Skeletal muscle tissue (tissue), 4 donors: ENCODE results near the gene PAK1. TPM values are rescaled to one million over a fixed set of nuclear protein-coding genes. Genes with fewer than 3 reads are reported as not detected.

ENCODE experiments used
- H3K27ac ChIP-seq: one replicate; pipeline ENCODE4 v1.7.0; 2013; ENCODE audit warnings: mild to moderate bottlenecking, low read depth, low read length, inconsistent platforms
- H3K27me3 ChIP-seq, 3 donors: one replicate each; pipeline ENCODE4 v1.7.0; 2013; ENCODE audit warnings: low read length in 3 of 3; ENCODE audit not compliant: control insufficient read depth in 3 of 3, insufficient read depth in 3 of 3
- H3K36me3 ChIP-seq, 3 donors: one replicate each; pipeline ENCODE4 v1.7.0; 2013; ENCODE audit warnings: low read length in 3 of 3; ENCODE audit not compliant: control insufficient read depth in 3 of 3, insufficient read depth in 3 of 3
- H3K4me1 ChIP-seq, 3 donors: one replicate each; pipeline ENCODE4 v1.7.0; 2013; ENCODE audit warnings: low read length in 3 of 3, mild to moderate bottlenecking in 3 of 3; ENCODE audit not compliant: control insufficient read depth in 3 of 3, insufficient read depth in 3 of 3
- H3K4me3 ChIP-seq, 3 donors: one replicate each; pipeline ENCODE4 v1.7.0; 2013; ENCODE audit warnings: low read length in 3 of 3
- H3K9ac ChIP-seq, 3 donors: one replicate each; pipeline ENCODE4 v1.7.0; 2013; ENCODE audit warnings: low read length in 3 of 3, mild to moderate bottlenecking in 3 of 3, moderate library complexity in 2 of 3, low read depth in 1 of 3
- H3K9me3 ChIP-seq, 3 donors: one replicate each; pipeline ENCODE4 v1.7.0; 2013; ENCODE audit warnings: low read length in 3 of 3; ENCODE audit not compliant: control insufficient read depth in 3 of 3
- total RNA-seq: library from RNA; depleted of rRNA; stranded (reverse); fragments of >200 nt; gene quantifications from one replicate; pipeline ENCODE4 v1.2.3, GENCODE V29; 2014
- donor health status: Osteomylitis.

The PAK1 gene
- total RNA-seq, 1 donor from 2014 or later: 52.2 TPM

DNA sequence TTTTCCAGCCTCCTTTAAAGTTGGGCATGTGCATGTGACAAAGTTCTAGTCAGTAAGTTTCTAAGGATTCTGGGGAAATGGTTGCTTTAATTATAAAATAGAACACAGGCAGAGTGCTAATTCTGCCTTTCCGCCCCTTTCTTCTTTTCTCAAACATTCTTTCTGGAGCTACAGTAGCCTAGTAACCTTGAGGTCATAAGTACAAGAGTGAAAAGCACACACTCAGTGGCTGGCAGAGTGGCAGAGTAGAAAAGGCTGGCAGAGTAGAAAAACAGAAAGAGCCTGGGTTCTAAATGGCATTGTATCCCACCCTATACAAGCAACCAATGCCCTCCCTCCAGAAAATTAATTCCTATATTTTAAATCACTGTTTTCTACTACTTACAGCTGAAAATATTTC is 51.2 kb downstream of the PAK1 start:
- Histone ChIP-seq H3K9me3 (no peaks in the 10 kb centered on the region), H3K4me1 (peaks cover 2 to 18% (median 4%) of the 10 kb centered on the region in 3 donors), H3K27ac (no peak overlapping the region), H3K36me3 (no peaks in the 10 kb centered on the region), H3K9ac (no peak overlapping the region), H3K4me3 (no peak overlapping the region), H3K27me3 (no peaks in the 10 kb centered on the region)

DNA sequence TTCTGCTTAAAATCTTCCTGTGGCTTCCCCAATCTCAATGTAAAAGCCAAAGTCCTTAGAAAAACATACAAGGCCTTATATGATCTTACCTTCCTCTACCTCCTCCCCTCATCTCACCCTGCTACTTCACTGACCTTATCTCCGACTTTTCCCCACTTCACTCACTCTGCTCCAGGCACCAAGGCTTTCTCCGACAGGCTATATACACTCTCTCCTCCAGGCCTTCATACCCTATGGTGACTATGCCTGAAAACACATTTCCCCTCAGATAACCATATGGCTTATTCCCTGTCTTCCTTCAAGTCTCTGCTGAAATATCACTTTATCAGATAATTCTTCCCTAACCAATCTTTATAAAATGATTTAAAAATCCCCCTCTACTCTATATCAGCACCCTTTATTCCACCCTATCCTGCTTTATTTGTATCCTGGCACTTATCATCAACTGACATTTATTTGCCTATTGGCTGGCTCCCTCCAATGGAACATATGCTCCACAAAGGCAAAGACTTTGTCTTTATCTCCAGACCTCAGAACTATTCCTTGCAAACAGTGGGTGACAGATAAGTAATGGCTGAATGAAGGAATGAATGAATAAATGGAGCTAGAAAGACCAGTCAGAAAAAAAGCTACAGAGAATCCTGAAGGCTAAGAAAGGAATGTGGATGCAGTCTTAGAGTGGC is 52.7 kb downstream of the PAK1 start:
- no peak overlapping the region for H3K9ac ChIP-seq
- H3K27me3 ChIP-seq: no peaks in the 10 kb centered on the region
- H3K4me3 ChIP-seq: no peak overlapping the region

DNA sequence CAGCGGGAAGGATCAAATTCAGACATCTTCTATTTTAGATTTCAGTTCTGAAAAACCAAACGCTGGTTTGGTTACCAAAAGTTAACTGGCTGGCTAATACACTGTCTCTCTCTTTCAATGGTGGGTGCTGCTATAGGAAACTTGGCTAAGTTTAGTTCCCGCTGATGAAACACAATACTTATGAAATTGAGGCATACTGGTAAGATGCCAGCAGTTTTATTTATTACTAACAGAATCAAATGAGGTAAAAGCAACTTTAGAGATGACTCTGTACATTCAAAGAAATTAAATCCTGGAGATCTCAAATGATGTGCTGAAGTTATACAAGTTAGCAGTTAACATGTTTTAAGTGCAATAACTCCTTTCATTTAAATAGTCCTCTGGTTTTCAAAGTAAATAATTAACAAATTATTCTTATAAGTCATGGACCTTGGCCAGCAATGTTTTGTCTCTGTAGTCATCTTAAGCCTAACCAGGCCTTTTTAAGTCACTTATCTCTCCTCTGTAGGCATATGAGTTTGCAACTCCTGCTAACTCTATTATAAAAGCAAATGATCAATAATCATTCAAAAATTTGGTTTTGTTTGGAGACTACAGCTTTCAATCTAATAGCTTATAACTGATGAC is 54.8 kb downstream of the PAK1 start:
- Histone ChIP-seq H3K4me3 (peak overlapping the region in 1 of 3 donors; percentile 21), H3K27me3 (no peaks in the 10 kb centered on the region)

More for the DNA sequence above, 52.7 kb downstream of the PAK1 start:
- Histone ChIP-seq H3K27ac (no peak overlapping the region), H3K36me3 (no peaks in the 10 kb centered on the region), H3K9me3 (no peaks in the 10 kb centered on the region), H3K4me1 (peaks cover 2 to 13% (median 4%) of the 10 kb centered on the region in 3 donors)

DNA sequence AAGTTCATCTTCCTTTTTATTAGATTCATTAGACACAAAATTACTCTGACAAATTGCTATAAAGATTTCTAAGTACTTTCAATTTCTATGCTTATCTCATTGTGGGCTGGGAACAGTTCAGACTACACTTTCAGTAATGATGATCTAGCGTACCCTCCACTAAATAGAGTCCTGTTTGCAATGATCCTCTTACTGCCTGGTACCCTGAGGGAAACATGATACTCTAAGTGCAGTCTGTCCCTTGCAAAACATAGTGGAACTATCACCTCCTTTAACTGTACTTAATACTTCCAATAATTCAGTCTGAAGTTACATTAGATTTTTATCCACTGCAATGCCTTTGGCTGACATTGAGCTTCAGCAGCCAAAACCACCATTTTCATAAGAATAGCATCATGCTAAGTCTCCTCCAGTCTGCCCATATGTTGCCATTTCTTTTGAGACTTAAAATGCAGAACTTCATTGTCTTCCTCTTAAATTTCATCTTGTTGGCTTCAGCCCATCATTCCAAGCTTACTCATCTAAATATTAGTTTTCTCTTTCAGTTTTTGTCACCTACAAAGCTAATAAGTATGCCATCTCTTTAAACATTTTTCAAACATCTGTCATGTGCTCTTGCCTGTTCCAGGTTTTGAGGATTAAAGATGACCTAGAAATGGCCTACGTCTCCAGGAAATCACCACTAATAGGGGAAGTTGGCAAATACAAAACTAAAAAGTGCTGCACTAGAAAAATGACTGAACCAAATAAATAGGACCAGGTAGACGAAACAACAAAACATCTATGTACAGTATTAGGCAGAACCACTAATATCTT is 55.5 kb downstream of the PAK1 start:
- no peaks in the 10 kb centered on the region for H3K27me3 ChIP-seq
- peak overlapping the region in 1 of 3 donors; percentile 21 for H3K4me3 ChIP-seq
- peaks cover 2 to 13% (median 4%) of the 10 kb centered on the region in 3 donors for H3K4me1 ChIP-seq
- no peaks in the 10 kb centered on the region for H3K36me3 ChIP-seq
- H3K9ac ChIP-seq: no peak overlapping the region
- no peaks in the 10 kb centered on the region for H3K9me3 ChIP-seq
- H3K27ac ChIP-seq: peak overlapping the region; percentile 44

More for the DNA sequence above, 54.8 kb downstream of the PAK1 start:
- no peaks in the 10 kb centered on the region for H3K36me3 ChIP-seq
- peak overlapping the region; percentile 44 for H3K27ac ChIP-seq
- H3K4me1 ChIP-seq: peaks cover 2 to 13% (median 4%) of the 10 kb centered on the region in 3 donors
- peak overlapping the region in 1 of 3 donors; percentile 38 for H3K9ac ChIP-seq
- no peaks in the 10 kb centered on the region for H3K9me3 ChIP-seq

DNA sequence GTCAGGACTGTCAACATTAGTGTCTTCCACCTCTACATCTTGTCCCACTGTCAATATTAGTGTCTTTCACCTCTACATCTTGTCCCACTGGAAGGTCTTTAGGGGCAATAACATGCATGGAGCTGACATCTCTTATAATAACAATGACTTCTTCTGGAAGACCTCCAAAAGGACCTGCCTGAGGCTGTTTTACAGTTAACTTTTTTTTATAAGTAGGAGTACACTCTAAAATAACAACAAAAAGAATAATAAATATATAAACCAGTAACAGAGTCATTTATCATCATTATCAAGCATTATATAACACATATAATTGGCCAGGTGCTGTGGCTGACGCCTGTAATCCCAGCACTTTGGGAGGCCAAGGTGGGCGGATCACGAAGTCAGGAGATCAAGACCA is 57.5 kb downstream of the PAK1 start:
- H3K4me3 ChIP-seq: no peak overlapping the region
- no peaks in the 10 kb centered on the region for H3K27me3 ChIP-seq
- H3K36me3 ChIP-seq: no peaks in the 10 kb centered on the region
- peaks cover 8 to 13% (median 10%) of the 10 kb centered on the region in 3 donors for H3K4me1 ChIP-seq
- H3K27ac ChIP-seq: no peak overlapping the region
- no peaks in the 10 kb centered on the region for H3K9me3 ChIP-seq
- no peak overlapping the region for H3K9ac ChIP-seq

DNA sequence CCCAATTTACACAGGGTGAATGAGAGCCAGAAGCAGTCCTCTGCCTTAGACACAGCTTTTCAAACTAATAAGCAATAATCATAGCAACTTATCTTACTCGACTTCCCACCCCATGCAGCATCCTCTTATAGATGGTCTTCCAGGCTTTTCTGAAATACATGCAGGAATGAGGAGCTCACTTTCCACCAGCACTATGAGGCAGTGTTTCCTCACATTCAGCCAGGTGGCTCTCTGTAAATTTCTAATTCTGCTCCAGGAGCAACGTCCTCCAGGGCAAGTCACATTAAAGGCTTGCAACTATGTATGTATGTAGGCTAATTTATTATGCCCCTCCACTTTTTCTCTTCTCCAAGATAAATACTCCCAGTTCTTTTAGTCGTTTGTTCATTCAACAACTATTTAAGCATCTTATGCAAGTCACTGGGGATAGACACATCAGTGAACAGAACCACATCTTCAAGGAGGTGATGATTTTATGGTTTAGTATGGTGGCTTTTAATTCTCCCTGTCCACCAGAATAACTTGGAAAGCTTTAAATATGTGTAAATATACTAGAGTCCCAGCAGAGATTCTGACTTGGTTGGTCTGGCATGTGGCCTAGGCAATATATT is 59.9 kb downstream of the PAK1 start:
- H3K9ac ChIP-seq: no peak overlapping the region
- no peak overlapping the region for H3K4me3 ChIP-seq
- H3K9me3 ChIP-seq: no peaks in the 10 kb centered on the region
- no peaks in the 10 kb centered on the region for H3K36me3 ChIP-seq
- no peak overlapping the region for H3K27ac ChIP-seq
- peaks cover 8 to 25% (median 19%) of the 10 kb centered on the region in 3 donors for H3K4me1 ChIP-seq
- no peaks in the 10 kb centered on the region for H3K27me3 ChIP-seq

DNA sequence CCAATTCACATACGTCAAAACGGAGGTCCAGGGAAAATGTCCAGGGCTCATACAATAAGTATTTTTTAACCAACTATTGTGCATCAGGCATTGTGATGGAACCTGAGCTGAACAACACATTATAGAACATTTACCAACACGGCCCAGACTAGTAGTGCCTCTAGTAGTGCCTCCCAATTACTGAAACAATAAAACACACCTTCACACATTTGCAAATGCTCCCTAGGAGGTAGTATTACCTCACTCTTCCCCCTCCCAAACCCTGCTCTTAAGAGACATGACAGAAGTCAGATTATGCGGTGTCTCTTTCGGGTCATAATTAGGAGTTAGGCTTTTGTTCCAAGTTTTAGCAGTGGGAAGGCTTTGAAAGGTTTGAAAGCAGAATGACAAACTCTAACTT is 61.1 kb downstream of the PAK1 start:
- no peaks in the 10 kb centered on the region for H3K36me3 ChIP-seq
- H3K9ac ChIP-seq: no peak overlapping the region
- H3K27me3 ChIP-seq: no peaks in the 10 kb centered on the region
- no peak overlapping the region for H3K27ac ChIP-seq
- no peaks in the 10 kb centered on the region for H3K9me3 ChIP-seq
- peaks cover 6 to 28% (median 20%) of the 10 kb centered on the region in 3 donors for H3K4me1 ChIP-seq
- H3K4me3 ChIP-seq: no peak overlapping the region

DNA sequence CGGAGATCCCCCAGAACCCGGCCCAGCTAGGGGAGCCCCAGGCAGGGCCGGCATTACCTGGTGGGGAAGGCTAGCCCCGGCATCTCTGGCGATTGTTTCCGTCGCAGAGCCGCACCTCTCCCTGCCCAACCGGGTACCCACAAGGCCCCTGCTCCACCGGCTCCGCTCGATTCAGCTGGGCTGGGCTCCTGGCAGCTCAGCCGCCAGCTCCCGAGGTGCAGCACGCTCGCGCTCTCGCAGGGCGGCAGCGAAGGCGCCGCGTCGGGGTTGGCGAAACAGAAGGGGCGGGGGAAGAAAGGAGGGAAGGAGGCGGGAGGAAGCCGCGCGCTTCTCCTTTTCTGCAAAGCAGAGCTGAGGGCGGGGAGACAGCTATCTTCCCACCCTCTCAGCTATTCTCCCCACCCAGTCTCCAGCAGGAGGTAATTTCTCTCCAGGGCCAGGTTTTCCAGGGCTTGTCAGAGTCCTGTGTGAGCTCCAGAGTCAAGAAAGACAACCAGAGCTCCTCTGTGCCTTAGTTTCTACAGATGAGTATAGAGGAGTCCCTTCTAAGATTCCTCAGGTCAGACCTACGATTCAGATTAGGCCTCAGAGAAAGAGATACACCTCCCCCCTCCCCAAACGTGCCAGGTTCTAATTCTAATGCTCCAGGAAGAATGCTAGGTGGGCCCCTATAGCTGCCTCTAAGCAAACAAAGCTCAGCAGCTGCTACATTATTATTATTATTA is 62.0 kb downstream of the PAK1 start:
- peaks cover 14 to 35% (median 28%) of the 10 kb centered on the region in 3 donors for H3K4me1 ChIP-seq
- peak overlapping the region; percentile 80 to 84 (median 80) for H3K9ac ChIP-seq
- no peaks in the 10 kb centered on the region for H3K36me3 ChIP-seq
- no peaks in the 10 kb centered on the region for H3K9me3 ChIP-seq
- H3K4me3 ChIP-seq: peak overlapping the region; percentile 71 to 87 (median 80)
- H3K27me3 ChIP-seq: no peaks in the 10 kb centered on the region
- H3K27ac ChIP-seq: peak overlapping the region; percentile 74

DNA sequence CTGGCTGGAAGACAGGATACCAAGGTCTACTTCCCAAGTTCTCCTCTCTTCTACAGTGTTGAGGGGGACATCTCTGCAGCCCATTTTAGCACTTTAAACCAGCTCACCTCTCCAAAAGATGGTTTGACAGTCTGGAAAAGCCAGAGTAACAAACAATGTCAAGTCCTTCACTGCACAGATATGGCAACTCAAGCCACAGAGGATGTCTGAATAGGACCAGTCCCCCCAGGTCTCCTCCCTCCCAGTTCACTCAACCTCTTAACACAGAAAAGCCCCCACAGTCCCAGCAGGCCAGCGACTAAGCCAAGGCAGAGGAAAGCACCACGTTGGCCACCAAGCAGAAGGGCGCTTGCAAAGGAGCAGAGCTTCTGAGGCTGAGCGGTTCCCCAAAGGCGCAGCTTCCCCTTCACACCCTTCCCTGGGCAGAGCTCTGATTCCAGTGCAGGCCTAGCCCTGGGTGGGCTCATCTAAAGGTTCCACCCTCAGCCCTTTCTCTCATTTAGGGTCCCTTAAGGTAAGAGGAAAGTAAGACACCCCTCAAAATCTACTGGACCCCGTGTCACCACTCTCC is 62.7 kb downstream of the PAK1 start:
- Histone ChIP-seq H3K4me3 (peak overlapping the region; percentile 71 to 87 (median 80)), H3K27ac (peak overlapping the region; percentile 74), H3K36me3 (no peaks in the 10 kb centered on the region), H3K9me3 (no peaks in the 10 kb centered on the region), H3K4me1 (peaks cover 19 to 40% (median 34%) of the 10 kb centered on the region in 3 donors), H3K9ac (peak overlapping the region; percentile 80 to 84 (median 80)), H3K27me3 (no peaks in the 10 kb centered on the region)
